Right forelimb (tissue), 1 donor: ENCODE measurements around the gene KIZ.
"Not testable (repeated sequence)": the region's sequence is repeated elsewhere in the genome, so short reads cannot be mapped to it uniquely, and the experiment has no call there.

Experiments
- DNase-seq: peaks from one replicate; pipeline ENCODE4 v3.0.0-alpha.2; 2018

KIZ gene

DNA sequence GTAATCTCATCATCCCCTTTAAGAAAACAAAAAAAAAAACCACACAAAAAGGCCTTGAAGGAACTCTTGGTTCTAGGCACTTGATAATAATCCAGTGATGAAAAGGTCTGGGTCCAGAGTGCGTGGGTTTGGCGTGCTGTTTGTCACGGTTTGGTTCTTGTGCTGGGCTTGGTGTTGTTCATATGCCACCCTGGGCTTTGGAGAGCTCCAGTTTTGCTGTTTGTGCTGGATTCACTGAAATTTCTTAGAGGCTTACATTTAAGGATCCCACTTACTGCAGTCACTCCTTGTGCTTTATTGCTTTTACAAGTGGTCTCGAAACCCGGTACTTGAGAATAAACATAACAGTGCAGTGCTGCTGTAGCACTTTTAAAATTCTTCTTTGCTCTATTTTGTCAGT is 108.4 kb downstream of the KIZ start:
- DNase-seq, result no peak

DNA sequence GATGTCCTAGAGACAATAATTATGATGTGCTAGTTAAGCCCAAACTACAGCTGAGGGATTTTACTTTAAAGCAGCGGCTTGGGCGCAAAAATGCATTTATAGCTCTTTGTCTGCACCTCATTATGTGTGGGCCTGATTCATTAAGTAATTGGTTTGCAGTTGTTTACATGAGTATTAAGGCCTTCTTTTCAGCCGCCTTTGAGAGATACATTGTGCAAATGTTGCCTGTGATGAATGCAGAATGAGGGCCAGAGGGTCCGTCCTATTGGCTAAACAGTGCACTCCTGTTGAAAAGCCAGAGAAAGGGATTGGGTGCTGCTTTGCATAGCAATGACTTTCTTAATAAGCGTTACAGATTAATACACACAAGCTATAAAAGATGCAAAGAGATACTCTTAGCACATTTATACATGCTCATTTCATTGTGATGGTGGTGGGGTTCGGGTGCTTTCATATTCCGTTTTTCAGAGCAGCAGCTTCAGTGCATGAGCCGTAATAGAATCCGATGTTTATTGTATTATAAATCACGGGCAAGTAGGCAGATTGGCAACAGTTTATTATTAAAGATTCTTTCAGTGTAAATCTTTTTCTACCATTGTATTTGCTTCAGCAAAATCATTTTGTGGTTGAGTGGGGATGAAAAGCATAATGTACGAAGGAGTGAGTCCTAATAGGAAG is 109.1 kb downstream of the KIZ start:
- DNase-seq, result no peak

DNA sequence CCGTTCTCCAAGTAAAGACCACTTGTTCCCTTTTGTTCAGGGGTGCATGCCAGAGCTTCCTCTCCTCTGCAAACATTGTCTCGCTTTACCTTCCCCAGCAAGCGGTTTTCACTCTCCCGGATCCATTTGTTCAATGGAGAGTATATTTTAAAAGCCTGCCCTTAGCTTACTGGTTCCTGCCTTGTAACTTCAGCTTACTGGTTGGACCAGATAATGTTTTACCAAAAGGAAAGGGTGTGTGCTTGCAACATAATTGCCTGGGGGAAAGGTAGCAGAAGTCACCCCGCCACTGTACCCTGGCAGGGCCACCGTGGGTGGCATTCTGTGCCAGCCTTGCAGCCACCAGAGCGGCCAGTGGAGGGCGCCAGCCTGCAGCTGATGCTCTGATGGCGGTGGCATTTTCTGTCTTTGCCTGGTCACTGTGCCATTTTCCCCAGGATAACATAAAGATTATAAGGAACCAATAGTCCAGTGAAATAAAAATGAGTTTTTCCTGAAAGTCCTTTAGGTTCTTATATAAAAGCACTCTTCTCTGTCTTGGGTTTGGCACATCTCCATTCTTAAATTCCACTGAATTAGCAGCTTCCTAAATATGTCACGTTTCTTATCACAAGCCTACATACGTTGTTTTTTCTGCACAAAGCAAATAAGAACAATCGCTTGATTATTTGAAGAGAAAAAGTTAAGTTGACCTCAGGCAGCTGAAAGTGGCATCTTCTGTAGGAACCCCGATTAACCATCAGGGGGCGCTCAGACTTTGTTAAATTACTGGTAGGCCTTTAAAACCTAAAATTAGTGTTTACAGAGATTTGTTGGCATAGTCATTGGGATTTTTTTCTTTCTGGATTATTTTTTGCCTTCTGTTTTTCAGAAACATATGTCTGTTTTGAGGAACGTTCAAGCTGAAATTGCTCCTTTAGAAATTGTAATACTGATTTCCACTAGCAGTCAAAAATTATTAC is 109.9 kb downstream of the KIZ start:
- peak; percentile 56 for DNase-seq

DNA sequence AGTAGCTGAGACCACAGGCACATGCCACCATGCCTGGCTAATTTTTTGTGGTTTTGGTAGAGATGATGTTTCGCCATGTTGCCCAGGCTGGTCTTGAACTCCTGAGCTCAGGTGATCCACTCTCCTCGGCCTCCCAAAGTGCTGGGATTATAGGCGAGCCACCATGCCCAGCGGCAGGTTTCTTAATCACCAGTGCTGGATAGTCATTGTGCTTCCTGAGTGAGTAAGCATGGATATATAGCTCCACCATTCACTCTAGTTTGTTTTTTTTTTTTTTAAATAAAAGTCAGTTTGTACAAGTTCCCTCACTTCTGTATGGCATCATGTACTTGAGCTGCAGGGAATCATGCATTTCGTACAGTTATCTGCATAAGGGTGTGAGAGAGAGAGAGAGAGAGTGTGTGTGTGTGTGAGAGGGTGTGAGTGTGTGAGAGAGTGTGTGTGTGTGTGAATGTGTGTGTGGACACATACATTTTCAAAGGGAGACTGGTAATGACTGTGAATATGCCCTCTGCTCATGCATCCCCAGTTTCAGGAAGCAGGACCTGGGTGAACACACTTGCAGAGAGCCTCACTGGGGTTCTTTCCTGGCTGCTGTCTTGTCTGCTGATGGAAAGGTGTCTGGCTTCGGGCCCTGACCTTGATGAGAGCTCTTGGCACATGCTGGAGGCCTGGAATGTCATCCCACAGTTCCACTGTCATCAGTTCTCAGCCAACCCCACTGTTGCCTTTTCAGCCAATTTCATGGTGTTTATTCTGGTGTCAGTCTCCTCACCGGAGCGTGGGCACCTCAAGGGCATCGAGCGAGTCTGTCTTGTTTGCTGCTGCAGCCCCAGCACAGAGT is 112.3 kb downstream of the KIZ start:
- no peak for DNase-seq

DNA sequence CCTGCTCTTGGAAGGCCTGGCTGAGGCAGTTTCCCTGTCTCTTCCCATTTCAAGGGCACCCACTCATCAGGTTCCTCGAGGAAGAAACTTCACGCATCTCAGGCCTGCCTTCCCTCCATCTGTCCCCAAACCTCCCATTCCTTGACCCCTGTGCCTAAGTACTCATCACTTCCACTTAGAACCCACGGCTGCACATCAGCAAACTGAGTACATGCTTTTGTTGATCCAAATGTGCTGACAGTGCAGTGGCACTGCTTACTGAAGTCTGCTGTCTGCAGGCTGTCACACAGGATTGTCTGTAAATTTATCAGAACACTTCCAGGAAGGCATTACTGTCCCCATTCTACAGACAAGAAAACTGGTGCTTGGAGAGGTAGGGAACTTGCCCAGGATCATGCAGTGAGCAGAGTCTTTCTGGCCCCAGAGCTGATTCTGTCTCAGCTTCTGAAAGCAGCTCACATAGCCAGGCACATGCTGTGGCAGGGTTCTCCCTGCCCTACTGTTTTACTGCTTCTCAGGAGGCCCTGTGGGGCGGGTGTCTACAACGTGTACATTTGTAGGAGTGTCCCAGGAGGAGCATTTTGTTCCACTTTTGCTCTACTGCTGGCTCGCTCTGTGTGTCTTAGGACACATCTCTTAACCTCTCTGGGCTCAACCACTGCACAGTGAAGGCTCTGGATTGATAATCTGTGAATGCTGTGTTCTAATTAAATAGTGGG is 113.1 kb downstream of the KIZ start:
- DNase-seq, result no peak

DNA sequence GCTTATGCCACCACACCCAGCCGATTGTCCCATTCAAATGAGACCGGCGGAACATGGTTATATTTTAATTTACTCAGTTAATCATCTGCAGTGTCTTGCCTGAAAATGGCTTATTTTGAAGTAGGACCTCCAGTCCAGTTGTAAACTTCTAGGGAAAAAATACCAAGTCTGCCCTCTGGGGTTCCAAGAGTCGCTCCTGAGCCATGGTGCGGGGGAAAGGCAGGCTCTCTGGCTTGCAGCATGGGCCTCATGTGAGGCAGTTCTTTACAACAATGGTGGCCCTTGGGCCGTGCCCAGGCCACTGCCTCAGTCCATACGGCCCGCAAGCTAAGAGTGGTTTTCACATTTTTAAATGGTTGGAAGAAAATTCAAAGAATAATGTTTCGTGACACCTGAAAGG is 114.5 kb downstream of the KIZ start:
- DNase-seq, result no peak

DNA sequence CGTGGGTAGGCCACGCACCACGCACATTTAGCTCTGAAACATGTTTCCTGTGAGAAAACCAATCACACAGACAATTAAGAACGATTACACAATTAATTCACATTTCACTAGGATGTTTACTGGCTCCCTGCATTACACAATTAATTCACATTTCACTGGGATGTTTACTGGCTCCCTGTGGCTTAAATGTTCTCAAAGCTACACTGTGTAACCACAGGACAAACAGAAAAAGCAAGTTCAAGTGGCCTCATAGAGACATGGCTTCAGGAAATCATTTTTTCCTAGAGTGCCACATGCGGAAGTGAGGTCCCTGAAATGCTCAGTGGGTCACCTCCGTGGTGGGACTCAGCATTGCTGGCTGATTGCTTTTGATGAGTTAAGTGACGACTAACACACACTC is 115.5 kb downstream of the KIZ start:
- no peak for DNase-seq

DNA sequence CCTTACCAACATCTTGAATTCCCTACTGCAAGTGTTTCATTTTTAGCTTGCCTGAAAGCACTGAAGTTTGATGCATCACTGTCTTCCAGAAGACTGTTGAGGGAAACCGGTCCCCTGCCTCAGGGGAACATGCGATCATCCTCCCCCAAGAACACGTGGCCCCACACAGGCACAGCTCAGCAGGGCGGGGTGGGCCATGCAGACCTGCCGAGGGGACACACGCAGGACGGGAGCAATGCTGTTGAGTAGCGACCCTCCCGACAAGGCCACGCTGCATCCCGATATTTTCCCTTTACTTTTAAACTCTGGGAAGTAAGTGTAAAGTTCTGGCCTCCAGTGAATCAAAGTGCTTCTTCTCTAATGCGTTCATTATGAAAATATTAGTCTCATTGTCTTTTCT is 117.9 kb downstream of the KIZ start:
- no peak for DNase-seq

DNA sequence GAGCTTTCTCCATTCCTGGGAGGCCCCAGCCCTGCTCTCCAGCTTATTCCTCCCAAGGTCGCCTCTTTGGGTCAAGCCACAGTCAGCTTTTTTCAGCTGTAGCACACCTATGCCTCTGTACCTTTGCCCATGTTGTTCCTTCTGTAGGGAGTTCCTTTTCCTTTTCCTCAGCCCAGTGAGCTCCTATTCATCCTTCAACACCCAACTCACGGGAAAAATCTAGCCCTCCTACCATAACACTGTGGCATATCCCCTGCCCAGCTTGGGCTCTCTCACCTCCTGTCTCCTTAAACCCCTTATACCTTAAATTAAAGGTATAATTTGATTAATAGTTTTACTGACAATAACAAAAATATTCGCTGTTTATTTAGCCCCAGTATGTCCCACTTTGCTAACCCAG is 118.9 kb downstream of the KIZ start:
- no peak for DNase-seq

DNA sequence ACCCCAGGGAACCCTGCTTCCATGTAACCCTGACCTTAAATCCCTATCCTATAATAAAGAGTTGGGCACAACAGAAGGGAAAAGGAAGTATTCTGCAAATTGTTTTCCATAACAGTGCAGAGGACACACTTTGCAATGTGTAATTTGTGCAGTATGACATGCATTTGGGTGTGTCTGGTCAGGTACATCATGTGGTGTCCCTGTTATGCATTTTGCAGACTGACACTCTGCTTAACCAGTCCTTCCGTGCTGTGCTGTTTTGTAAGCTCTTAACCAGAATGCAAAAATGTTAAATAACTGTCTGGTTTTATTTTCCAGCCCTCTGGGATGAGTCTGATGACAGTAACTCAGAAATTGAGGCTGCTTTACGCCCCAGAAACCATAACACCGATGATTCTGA is 120.3 kb downstream of the KIZ start:
- DNase-seq, result no peak

DNA sequence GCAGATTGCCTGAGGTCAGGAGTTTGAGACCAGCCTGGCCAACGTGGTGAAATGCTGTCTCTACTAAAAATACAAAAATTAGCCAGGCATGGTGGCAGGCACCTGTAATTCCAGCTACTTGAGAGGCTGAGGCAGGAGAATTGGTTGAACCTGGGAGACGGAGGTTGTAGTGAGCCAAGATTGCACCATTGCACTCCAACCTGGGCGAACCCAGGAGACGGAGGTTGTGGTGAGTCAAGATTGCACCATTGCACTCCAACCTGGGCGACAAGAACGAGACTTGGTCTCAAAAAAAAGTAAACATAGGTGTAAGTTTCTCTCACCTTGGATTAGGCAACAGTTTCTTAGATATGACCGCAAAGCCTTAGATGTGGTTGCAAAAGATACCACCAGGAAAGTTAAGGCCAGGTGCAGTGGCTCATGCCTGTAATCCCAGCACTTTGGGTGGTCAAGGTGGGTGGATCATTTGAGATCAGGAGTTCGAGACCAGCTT is 121.8 kb downstream of the KIZ start:
- not testable (repeated sequence) for DNase-seq

DNA sequence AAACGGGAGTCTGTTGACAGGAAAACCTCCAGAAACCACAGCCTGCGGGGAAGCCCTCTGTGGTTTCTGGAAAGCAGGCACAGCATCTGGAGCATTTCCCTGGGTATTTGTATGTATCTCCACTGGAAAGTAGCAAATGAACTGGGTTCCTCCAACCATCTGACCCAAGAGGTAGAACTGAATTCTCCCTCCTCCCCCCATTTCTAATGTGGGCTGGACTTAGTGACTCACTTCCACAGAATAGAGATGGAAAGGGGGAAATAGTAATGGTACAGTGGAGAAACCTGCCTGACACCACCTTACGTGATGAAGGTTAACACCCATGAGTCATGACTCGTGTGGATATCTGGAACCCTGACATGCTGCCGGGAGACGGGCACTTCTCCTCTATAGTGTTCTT is 125.4 kb downstream of the KIZ start:
- no peak for DNase-seq

DNA sequence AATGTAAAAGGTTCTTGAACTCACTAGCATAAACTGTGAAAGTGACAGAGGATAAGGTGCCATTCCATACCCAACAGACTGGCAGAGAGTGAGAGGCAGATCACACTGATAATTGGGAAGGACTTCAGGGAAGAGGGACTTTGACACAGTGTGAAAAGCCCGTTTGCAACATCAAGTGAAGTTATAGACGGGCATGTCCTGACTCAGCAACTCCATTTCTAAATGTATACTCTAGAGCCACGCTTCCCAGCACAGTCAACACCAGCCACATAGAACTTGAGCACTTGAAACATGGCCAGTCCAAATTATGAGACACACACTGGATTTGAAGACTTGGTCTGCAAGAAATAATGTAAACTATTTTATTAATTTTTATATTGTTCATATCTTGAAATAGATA is 131.3 kb downstream of the KIZ start:
- no peak for DNase-seq

DNA sequence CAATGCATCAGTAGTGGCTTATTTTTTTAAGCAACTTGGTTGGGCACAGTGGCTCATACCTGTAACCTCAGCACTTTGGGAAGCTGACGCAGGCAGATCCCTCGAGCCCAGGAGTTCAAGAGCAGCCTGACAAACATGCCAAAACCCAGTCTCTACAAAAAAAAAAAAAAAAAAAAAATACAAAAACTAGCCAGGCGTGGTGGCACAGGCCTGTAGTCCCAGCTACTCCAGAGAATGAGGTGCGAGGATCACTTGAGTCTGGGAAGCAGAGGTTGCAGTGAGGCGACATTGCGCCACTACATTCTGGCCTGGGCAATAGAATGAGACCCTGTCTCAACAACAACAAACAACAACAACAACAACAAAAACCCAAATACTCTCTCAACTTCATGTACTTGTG is 132.5 kb downstream of the KIZ start:
- DNase-seq, result no peak

DNA sequence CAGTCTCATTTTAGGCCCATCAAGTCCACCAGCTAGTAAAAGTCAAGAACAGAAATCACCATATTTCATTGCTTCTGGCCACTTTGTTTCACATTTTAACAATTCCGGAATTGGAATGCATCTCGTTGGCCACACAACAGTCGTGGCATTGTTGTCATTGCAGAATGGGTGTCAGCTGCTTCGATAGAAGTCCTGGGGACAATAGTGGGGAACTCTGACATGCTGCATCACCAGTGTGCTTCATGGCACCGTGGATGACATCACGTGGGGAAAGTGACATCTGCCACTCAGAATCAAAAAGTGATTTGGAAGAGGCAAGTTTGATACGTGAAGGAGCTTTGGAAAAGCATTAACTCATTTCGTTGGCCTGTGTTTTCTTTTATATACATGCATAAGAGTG is 133.5 kb downstream of the KIZ start:
- no peak for DNase-seq

DNA sequence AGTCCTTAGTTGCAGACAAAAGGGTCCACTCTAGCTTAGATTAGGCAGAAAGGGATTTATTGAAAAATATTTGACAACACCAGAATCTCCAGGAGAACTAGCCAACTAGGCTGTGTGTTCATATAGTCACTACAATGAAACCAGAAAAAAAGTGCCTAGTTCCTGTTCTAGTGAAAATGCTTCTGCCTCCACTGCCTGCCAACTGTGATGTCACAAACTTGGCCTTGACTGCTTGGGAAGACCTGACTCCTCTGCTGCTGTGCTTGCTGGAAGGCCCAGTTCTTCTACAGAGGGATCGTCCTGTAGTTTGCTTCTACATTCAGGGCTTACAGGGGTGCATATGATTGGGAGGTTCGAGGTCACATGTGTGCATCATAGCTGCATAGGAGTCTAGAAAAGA is 136.9 kb downstream of the KIZ start:
- DNase-seq, result no peak

DNA sequence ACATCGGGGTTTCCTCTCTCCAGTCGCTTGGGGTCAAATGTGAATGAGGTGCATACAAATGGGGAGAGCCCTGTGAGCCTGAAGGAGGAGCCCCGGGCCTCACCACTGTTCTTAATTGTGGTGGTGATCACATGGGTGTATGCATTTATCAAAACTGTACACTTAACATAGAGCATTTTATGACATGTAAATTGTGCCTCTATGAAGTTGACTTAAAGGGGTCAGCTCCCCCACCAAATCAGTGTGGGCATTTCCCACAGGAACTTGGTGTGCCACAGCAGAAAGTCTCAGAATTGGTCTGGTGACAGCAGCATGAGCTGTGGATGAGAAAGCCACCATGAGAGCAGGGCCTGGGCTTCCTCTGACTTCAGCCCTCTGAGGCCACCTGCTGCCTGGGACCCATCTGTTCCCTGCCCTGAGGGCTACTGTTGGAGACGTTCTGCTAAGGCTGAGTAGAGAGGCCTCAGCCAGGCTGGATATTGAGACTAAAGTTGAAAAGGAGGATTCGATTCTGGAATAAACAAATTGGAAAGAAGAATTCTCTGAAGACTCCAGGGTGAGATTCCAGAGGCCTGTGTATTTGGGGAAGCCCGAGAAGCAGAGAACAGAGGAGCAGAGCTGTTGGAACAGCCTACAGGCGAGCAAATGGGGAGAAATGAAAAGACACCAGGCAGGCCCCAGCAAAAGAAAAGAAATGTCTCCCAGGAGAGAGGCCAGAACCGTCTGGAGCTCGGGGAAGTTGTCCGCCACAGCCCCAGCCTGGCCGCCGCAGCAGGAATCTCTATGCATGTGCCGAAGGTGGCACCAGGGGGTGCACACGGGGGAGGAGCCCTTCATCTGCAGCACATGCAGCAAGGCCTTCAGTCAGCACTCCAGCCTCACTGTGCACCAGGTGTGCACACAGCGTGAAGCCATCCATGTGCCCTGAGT is 139.6 kb downstream of the KIZ start:
- no peak for DNase-seq

DNA sequence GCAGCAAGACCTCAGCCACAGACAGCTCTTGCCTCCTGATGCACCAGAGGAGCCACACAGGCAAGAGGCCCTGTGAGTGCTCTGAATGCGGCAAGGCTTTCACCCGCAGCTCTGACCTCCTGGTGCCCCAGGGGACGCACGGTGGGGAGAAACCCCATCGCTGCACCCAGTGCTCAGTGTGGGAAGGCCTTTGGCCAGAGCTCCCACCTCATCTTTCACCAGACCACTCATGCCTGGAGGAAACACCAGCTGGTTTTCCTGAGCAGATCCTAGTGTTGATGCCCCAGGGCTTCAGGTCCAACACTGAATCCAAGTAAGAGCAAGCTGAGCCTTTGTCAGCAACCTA is 140.3 kb downstream of the KIZ start:
- DNase-seq, result no peak

DNA sequence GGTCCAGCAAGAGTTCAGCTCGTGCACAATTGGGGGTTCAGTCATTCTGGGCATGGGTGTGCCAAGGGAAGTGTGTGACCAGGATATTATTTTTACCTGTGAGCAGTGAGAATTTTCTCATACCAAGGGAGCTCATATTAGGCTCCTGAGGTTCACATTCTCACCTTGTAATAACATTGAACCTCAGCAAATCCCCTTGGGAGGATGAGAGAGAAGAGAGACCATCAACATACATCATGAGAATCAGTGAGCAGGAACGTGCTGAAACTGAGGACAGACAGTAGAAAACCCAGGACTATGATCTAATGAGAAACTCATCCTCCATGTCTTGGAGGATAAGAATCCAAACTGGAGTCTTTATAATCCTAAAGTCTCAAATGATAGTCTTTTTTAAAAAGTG is 143.9 kb downstream of the KIZ start:
- no peak for DNase-seq

DNA sequence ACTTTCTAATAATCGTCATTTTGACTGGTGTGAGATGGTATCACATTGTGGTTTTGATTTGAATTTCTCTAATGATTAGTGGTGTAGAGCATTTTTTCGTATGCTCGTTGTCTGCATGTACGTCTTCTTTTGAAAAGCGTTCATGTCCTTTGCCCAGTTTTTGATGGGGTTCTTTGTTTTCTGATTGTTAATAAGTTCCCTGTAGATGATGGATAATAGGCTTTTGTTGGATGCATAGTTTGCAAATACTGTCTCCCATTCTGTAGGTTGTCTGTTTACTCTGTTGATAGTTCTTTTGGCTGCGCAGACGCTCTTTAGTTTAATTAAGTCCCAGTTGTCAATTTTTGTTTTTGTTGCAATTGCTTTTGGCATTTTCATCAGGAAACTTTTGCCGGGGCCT is 144.9 kb downstream of the KIZ start:
- DNase-seq, result no peak

DNA sequence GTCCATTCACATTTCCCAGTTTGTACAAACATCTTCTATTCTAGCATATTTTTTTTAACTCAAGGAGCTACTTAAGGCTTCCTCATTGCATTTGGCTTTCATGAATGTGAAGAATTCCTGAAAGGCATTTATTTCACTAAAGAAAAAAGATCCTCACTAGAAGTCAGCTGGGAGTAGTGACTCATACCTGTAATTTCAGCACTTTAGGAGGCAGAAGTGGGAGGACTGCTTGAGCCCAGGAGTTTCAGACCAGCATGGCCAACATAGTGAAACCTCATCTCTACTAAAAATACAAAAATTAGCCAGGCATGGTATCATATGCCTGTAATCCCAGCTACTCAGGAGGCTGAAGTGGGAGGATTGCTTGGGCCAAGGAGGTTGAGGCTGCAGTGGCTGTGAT is 146.4 kb downstream of the KIZ start:
- DNase-seq, result no peak

DNA sequence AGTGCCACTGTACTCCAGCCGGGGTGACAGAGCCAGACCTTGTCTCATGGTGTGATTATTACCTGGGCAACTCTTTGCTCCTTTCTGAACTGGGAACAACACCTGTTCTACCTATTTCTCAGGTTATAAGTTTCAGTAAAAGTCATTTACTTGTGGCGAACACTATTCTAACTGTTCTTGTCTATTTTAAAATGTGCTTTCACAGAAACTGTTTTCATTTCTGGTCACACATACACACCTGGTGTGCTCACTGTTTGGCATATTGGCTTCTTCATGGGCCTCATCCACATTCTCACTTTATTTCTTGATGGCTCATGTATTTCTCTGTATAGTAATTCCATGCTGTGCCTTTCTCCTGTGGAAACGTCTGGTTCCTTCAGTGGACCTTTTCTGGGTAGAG is 146.8 kb downstream of the KIZ start:
- no peak for DNase-seq
